ENCODE results near the gene UBE2D1. TPM values are rescaled to one million over a fixed set of nuclear protein-coding genes. Genes with fewer than 3 reads are reported as not detected.

Gene UBE2D1
- total and polyA plus RNA-seq, 2 of the 4 experiments (the other 2 are of a cell fraction), result 9.1 to 9.7 TPM

DNA sequence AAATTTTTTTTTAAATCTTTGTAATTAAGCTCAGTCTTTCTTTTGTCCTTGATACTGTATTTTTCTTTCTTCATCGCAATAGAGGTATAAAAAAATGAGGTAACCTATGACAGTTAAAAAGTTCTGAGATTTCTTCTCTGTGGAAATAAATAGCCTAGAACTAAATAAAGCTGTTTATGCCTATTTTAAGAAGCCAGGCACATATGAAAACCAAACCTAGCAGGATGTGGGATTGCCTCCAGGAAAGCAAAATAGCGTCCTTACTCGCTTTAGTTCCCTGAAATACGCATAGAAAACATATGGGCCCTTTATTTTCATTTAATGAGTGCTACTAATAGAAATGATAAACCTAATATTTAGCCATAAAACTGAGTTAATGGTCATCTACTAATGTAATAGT, 6.6 kb downstream of the UBE2D1 start:
- Histone ChIP-seq H3K4ac (ENCODE audit: low read depth, low read length) (no peak overlapping the region), H2BK20ac (ENCODE audit: low read depth, low read length) (no peak overlapping the region), H3K56ac (ENCODE audit: extremely low read depth, insufficient read depth, low read length) (no peak overlapping the region), H4K20me1 (ENCODE audit: insufficient read depth, low read length) (0 out of 2 replicates have a peak, but pooled peaks cover 3% of the 10 kb centered on the region), H3K18ac (ENCODE audit: low read depth, low read length) (no peak overlapping the region), H2AK5ac (ENCODE audit: low read depth, low read length) (no peak overlapping the region), H3K4me2 (ENCODE audit: low read depth, low read length) (no peak overlapping the region), H3K79me1 (ENCODE audit: low read depth in 1 of 2, low read length in 2 of 2) (peaks cover 22 to 29% of the 10 kb centered on the region in 2 experiments), H3K36me3 (ENCODE audit: control insufficient read depth, insufficient read depth, low read length) (no peaks in the 10 kb centered on the region; the same call in 1 of the 2 replicates), H2BK15ac (ENCODE audit: low read depth, low read length) (no peak overlapping the region), H3K27ac (ENCODE audit: insufficient read depth, low read length) (no peak overlapping the region), H4K5ac (ENCODE audit: low read depth, low read length) (no peak overlapping the region), H2AK9ac (replicated peaks; ENCODE audit: low read depth, low read length, poor library complexity) (no peak overlapping the region), H2AFZ (replicated peaks; ENCODE audit: low read length, poor library complexity) (no peak overlapping the region), H2BK5ac (ENCODE audit: low read depth, low read length, poor library complexity, severe bottlenecking) (no peak overlapping the region), H3K9me1 (ENCODE audit: insufficient read depth, low read length) (no peaks in the 10 kb centered on the region; the same call in 1 of the 2 replicates), H3K23ac (ENCODE audit: low read depth, low read length) (no peak overlapping the region), H3K14ac (replicated peaks; ENCODE audit: low read depth, low read length) (no peak overlapping the region), H4K8ac (ENCODE audit: low read depth in 2 of 2, low read length in 2 of 2) (no peak overlapping the region), H4K91ac (ENCODE audit: insufficient read depth, low read depth, low read length) (no peak overlapping the region), H3K4me1 (ENCODE audit: control insufficient read depth, insufficient read depth, low read length) (no peaks in the 10 kb centered on the region), H3K27me3 (ENCODE audit: control insufficient read depth, insufficient read depth, low read length) (no peaks in the 10 kb centered on the region), H3K9me3 (ENCODE audit: control insufficient read depth, insufficient read depth, low read length) (no peaks in the 10 kb centered on the region), H3K4me3 (ENCODE audit: insufficient read depth, low read depth, low read length) (no peak overlapping the region), H3K9ac (ENCODE audit: low read depth, low read length) (no peak overlapping the region), H2BK120ac (ENCODE audit: low read depth, low read length) (no peak overlapping the region)
- WGBS, 2 experiments (ENCODE audit: extremely low coverage in 2 of 2, insufficient read length in 1 of 2), result no CpG with 5 or more reads among the region's 4 CpGs
- TF ChIP-seq MAZ (IDR thresholded peaks at IDR 0.05; ENCODE audit: borderline replicate concordance, low read depth, low read length) (no peak), RCOR1 (IDR thresholded peaks at IDR 0.05; ENCODE audit: insufficient replicate concordance, low read length) (no peak), CEBPB (IDR thresholded peaks at IDR 0.05; ENCODE audit: low read depth, low read length) (no peak), RAD21 (IDR thresholded peaks at IDR 0.05; ENCODE audit: low read length) (no peak), NFE2L2 (IDR thresholded peaks at IDR 0.05; ENCODE audit: low read depth, low read length) (no peak), MAFK (IDR thresholded peaks at IDR 0.05; ENCODE audit: low read depth, low read length) (no peak), RFX5 (IDR thresholded peaks at IDR 0.05; ENCODE audit: low read depth, low read length) (no peak), CHD1 (IDR thresholded peaks at IDR 0.05; ENCODE audit: low read depth, low read length) (no peak), MXI1 (IDR thresholded peaks at IDR 0.05; ENCODE audit: borderline replicate concordance, low read depth, low read length) (no peak), BHLHE40 (IDR thresholded peaks at IDR 0.05; ENCODE audit: low read depth, low read length) (no peak), FOS (IDR thresholded peaks at IDR 0.05; ENCODE audit: low read depth, low read length) (no peak), SMC3 (IDR thresholded peaks at IDR 0.05; ENCODE audit: low read depth, low read length) (no peak), POLR2A (IDR thresholded peaks at IDR 0.05; ENCODE audit: low read depth, low read length) (no peak)
- TF ChIP-seq, protein P1, sequence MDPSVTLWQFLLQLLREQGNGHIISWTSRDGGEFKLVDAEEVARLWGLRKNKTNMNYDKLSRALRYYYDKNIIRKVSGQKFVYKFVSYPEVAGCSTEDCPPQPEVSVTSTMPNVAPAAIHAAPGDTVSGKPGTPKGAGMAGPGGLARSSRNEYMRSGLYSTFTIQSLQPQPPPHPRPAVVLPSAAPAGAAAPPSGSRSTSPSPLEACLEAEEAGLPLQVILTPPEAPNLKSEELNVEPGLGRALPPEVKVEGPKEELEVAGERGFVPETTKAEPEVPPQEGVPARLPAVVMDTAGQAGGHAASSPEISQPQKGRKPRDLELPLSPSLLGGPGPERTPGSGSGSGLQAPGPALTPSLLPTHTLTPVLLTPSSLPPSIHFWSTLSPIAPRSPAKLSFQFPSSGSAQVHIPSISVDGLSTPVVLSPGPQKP (IDR thresholded peaks at IDR 0.05; ENCODE audit: borderline replicate concordance, low read depth, low read length), result no peak
- TF ChIP-seq, protein P2, sequence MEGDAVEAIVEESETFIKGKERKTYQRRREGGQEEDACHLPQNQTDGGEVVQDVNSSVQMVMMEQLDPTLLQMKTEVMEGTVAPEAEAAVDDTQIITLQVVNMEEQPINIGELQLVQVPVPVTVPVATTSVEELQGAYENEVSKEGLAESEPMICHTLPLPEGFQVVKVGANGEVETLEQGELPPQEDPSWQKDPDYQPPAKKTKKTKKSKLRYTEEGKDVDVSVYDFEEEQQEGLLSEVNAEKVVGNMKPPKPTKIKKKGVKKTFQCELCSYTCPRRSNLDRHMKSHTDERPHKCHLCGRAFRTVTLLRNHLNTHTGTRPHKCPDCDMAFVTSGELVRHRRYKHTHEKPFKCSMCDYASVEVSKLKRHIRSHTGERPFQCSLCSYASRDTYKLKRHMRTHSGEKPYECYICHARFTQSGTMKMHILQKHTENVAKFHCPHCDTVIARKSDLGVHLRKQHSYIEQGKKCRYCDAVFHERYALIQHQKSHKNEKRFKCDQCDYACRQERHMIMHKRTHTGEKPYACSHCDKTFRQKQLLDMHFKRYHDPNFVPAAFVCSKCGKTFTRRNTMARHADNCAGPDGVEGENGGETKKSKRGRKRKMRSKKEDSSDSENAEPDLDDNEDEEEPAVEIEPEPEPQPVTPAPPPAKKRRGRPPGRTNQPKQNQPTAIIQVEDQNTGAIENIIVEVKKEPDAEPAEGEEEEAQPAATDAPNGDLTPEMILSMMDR (conservative IDR thresholded peaks at IDR 0.05; ENCODE audit: low read depth, low read length), result no peak
- TF ChIP-seq, protein P3, sequence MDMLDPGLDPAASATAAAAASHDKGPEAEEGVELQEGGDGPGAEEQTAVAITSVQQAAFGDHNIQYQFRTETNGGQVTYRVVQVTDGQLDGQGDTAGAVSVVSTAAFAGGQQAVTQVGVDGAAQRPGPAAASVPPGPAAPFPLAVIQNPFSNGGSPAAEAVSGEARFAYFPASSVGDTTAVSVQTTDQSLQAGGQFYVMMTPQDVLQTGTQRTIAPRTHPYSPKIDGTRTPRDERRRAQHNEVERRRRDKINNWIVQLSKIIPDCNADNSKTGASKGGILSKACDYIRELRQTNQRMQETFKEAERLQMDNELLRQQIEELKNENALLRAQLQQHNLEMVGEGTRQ (IDR thresholded peaks at IDR 0.05; ENCODE audit: low read depth, low read length), result no peak
- intact Hi-C loops (cut with micrococcal nuclease), result no loop called here
- ChIA-PET CTCF (no interaction called here), POLR2A (ENCODE audit: unreplicated experiment) (interaction anchor here (0.6 kb wide), 1 partner anchor 217 kb away, joined by 5 read pairs; no protein-coding TSS in a partner anchor)
- DNase-seq, result no peak
- dilution Hi-C loops (cut with HindIII; ENCODE audit: low sequenced_read_pairs, unreplicated experiment), result no loop called here
- in situ Hi-C loops (cut with MboI; ENCODE audit: low sequenced_read_pairs), result no loop called here
- no peak for ATAC-seq (ENCODE audit: low read depth)
- BruUV-seq (replicated peaks), result no TSS peak
